Natural killer cell (primary cell): ENCODE data around the gene P2RY4. TPM values are rescaled to one million over a fixed set of nuclear protein-coding genes. Genes with fewer than 3 reads are reported as not detected.

ENCODE experiments used
- ATAC-seq, 3 donors: fragments of 150-1000 bp in 2 of 3; fragments of 200-7000 bp in 1 of 3; cut with Tn5 transposase; 1 replicate in 1 of 3; 2 replicates in 2 of 3; pipeline ENCODE4 v1.10.0; 2021; ENCODE audit warnings: mild to moderate bottlenecking in 2 of 3, moderate library complexity in 2 of 3
- DNase-seq, 2 donors: peaks; one replicate each; pipeline versions ENCODE4 v3.0.0 to v3.0.0-alpha.2; 2013 to 2021; ENCODE audit warnings: mixed read lengths in 1 of 2
- H3K27ac ChIP-seq: one replicate; pipeline ENCODE4 v1.5.1; 2013; ENCODE audit warnings: mild to moderate bottlenecking, low read length
- H3K27me3 ChIP-seq: one replicate; pipeline ENCODE4 v1.6.1; 2013; ENCODE audit warnings: low read length; ENCODE audit not compliant: control insufficient read depth, insufficient read depth
- H3K36me3 ChIP-seq: one replicate; pipeline ENCODE4 v1.6.1; 2013; ENCODE audit warnings: low read length; ENCODE audit not compliant: control insufficient read depth, insufficient read depth
- H3K4me1 ChIP-seq: one replicate; pipeline ENCODE4 v1.6.1; 2013; ENCODE audit warnings: low read length; ENCODE audit not compliant: control insufficient read depth, insufficient read depth
- H3K4me3 ChIP-seq: one replicate; pipeline ENCODE4 v1.5.1; 2013; ENCODE audit warnings: low read length
- H3K9me3 ChIP-seq: one replicate; pipeline ENCODE4 v1.6.1; 2013; ENCODE audit warnings: low read length; ENCODE audit not compliant: control insufficient read depth, insufficient read depth
- H3K27ac Mint-ChIP-seq, 2 donors: one replicate each; pipeline ENCODE4 v1.8.0; 2022; ENCODE audit warnings: mild to moderate bottlenecking in 2 of 2, mixed read lengths in 2 of 2, moderate library complexity in 1 of 2
- H3K27me3 Mint-ChIP-seq, 2 donors: one replicate each; pipeline ENCODE4 v1.8.0; 2022; ENCODE audit warnings: low read depth in 2 of 2, mixed read lengths in 2 of 2
- H3K36me3 Mint-ChIP-seq: one replicate; pipeline ENCODE4 v1.8.0; 2022; ENCODE audit warnings: mixed read lengths
- H3K4me1 Mint-ChIP-seq, 2 donors: one replicate each; pipeline ENCODE4 v1.8.0; 2022; ENCODE audit warnings: mixed read lengths in 2 of 2
- H3K4me3 Mint-ChIP-seq: one replicate; pipeline ENCODE4 v1.8.0; 2022; ENCODE audit warnings: mild to moderate bottlenecking, moderate library complexity, mixed read lengths
- H3K9me3 Mint-ChIP-seq, 2 donors: one replicate each; pipeline ENCODE4 v1.8.0; 2022; ENCODE audit warnings: mixed read lengths in 2 of 2
- CTCF ChIP-seq: fragments of 200-600 bp; IDR thresholded peaks from one replicate; pipeline ENCODE4 v1.8.0; 2022; ENCODE audit warnings: antibody characterized with exemption
- intact Hi-C: fragments of 100-400 bp; cut with micrococcal nuclease; formaldehyde crosslinking; loops from one replicate; pipeline ENCODE4 v1.14.2; 2022
- total RNA-seq, 4 donors: library from RNA; stranded (reverse); fragments of 120-200 nt in 1 of 4; gene quantifications; one replicate each; pipeline versions ENCODE4 v1.2.3 to v1.2.4, GENCODE V29; 2013 to 2022

Gene P2RY4
- total RNA-seq, 3 donors from 2014 or later (not counting 1 experiment from before 2014, with no cell fraction given): 0.53 to 0.64 (median 0.61) TPM

GRCh38 chrX:70208479-70208878, 51.5 kb downstream of the P2RY4 start:
- no peaks in the 10 kb centered on the region for H3K27me3 ChIP-seq
- H3K27ac ChIP-seq: no peak overlapping the region
- peaks cover 0 to 3% of the 10 kb centered on the region in 2 donors for H3K27me3 Mint-ChIP-seq
- no peak for TF ChIP-seq CTCF
- ATAC-seq: no peak
- no peaks in the 10 kb centered on the region for H3K36me3 Mint-ChIP-seq
- H3K4me3 Mint-ChIP-seq: no peak overlapping the region
- no peaks in the 10 kb centered on the region for H3K4me1 Mint-ChIP-seq
- DNase-seq: no peak
- H3K27ac Mint-ChIP-seq: no peak overlapping the region
- H3K4me3 ChIP-seq: no peak overlapping the region
- no peaks in the 10 kb centered on the region for H3K4me1 ChIP-seq
- intact Hi-C loops: no loop called here
- no peaks in the 10 kb centered on the region for H3K9me3 Mint-ChIP-seq
- no peaks in the 10 kb centered on the region for H3K36me3 ChIP-seq
- H3K9me3 ChIP-seq: no peaks in the 10 kb centered on the region

Other genes starting within 250 kb of the P2RY4 start
- gene AWAT2, start 210.3 kb downstream of the P2RY4 start, total RNA-seq: not detected
- not detected for gene OTUD6A, start 197.7 kb downstream of the P2RY4 start, total RNA-seq
- gene IGBP1, start 126.8 kb downstream of the P2RY4 start, total RNA-seq: 10 to 100 TPM; 39.4 to 40.7 (median 40.1) TPM
- gene DGAT2L6, start 82.7 kb downstream of the P2RY4 start, total RNA-seq: not detected
- not detected for gene AWAT1, start 25.5 kb downstream of the P2RY4 start, total RNA-seq
- gene ARR3, start 8.1 kb upstream of the P2RY4 start, total RNA-seq: not detected
- gene RAB41, start 22.0 kb upstream of the P2RY4 start, total RNA-seq: not detected
- gene PDZD11, start 29.7 kb upstream of the P2RY4 start, total RNA-seq: 10 to 100 TPM; 16.7 to 22.3 (median 17.0) TPM
- 1 to 10 TPM in 1 of 3 donors, under 1 TPM in 2; 0.53 to 1.3 (median 0.79) TPM for gene KIF4A, start 29.9 kb upstream of the P2RY4 start, total RNA-seq
- not detected for gene GDPD2, start 163.1 kb upstream of the P2RY4 start, total RNA-seq
- 10 to 100 TPM; 13.6 to 17.6 (median 15.9) TPM for gene DLG3, start 184.6 kb upstream of the P2RY4 start, total RNA-seq